ENCODE measurements around the gene BNC2.

DNA sequence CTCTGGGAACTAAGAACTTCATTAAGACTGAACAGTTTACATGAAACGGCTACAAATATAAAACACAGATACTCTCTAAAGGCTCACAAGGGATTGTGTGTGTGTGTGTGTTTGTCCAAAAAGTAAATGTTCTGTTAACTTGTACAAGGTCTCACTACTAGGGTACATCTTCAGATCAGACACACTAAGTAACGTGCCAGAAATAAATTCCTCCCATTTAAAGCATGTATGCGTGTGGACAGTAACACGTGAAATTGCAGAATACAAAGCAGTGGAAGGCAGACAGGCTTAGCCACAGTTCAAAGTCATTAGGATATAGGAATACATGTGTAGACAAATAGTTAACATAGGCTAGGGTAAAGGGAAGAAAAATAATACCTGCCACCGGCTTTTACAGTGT is 1.8 kb downstream of the BNC2 start:
- TF ChIP-seq, protein P1, sequence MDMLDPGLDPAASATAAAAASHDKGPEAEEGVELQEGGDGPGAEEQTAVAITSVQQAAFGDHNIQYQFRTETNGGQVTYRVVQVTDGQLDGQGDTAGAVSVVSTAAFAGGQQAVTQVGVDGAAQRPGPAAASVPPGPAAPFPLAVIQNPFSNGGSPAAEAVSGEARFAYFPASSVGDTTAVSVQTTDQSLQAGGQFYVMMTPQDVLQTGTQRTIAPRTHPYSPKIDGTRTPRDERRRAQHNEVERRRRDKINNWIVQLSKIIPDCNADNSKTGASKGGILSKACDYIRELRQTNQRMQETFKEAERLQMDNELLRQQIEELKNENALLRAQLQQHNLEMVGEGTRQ (IDR thresholded peaks at IDR 0.05; ENCODE audit: low read depth, low read length), result no peak
- TF ChIP-seq, protein P2, sequence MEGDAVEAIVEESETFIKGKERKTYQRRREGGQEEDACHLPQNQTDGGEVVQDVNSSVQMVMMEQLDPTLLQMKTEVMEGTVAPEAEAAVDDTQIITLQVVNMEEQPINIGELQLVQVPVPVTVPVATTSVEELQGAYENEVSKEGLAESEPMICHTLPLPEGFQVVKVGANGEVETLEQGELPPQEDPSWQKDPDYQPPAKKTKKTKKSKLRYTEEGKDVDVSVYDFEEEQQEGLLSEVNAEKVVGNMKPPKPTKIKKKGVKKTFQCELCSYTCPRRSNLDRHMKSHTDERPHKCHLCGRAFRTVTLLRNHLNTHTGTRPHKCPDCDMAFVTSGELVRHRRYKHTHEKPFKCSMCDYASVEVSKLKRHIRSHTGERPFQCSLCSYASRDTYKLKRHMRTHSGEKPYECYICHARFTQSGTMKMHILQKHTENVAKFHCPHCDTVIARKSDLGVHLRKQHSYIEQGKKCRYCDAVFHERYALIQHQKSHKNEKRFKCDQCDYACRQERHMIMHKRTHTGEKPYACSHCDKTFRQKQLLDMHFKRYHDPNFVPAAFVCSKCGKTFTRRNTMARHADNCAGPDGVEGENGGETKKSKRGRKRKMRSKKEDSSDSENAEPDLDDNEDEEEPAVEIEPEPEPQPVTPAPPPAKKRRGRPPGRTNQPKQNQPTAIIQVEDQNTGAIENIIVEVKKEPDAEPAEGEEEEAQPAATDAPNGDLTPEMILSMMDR (conservative IDR thresholded peaks at IDR 0.05; ENCODE audit: low read depth, low read length), result no peak
- TF ChIP-seq CEBPB (IDR thresholded peaks at IDR 0.05; ENCODE audit: low read depth, low read length) (no peak), RCOR1 (IDR thresholded peaks at IDR 0.05; ENCODE audit: insufficient replicate concordance, low read length) (no peak), MAZ (IDR thresholded peaks at IDR 0.05; ENCODE audit: borderline replicate concordance, low read depth, low read length) (no peak), POLR2A (IDR thresholded peaks at IDR 0.05; ENCODE audit: low read depth, low read length) (no peak), MXI1 (IDR thresholded peaks at IDR 0.05; ENCODE audit: borderline replicate concordance, low read depth, low read length) (no peak), NFE2L2 (IDR thresholded peaks at IDR 0.05; ENCODE audit: low read depth, low read length) (no peak)
